ENCODE data around the gene DHCR24. TPM values are rescaled to one million over a fixed set of nuclear protein-coding genes. Genes with fewer than 3 reads are reported as not detected.

Gene DHCR24
- total RNA-seq, 3 donors from 2014 or later: 101 to 271 (median 197) TPM

DNA sequence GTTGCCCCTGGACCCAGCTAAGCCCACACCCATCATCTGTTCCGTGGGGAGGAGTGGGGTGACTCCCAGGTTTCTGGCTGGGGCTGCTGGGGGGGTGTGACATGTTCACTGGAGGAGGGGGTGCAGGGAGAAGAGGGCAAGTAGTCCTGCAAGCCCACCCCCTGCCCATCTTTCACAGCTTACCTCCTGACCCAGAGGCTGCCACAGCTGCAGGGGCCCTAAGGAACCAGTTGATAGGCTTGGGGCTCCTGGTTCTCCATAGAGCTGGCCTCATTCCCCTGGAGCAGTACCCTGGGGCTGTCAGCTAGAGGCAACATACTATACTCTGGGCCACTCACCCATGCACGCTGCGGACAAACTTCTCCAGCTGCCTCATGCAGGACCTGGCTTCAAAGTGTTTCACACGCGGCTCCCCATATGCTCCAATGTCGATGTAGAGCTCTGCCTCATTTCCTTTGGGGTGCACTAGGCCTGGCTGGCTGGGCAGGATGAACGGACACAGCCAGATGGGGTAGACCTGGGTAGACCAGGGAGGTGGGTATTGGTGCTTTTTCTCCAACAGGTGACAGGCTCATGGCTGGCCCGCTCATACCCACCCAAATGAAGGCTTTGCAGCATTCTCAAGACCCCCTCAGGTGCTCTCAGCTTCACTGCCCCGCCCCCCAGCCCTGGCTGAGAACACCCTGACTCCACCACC, 33.8 kb downstream of the DHCR24 start:
- intact Hi-C loops (cut with DNase I, micrococcal nuclease): no loop called here
- DNase-seq: no peak
- Histone ChIP-seq H3K4me3 (no peak overlapping the region), H3K9me3 (no peaks in the 10 kb centered on the region), H3K36me3 (ENCODE audit: low read depth) (no peaks in the 10 kb centered on the region), H3K4me1 (ENCODE audit: low read depth) (no peaks in the 10 kb centered on the region)
- TF ChIP-seq, protein P1, sequence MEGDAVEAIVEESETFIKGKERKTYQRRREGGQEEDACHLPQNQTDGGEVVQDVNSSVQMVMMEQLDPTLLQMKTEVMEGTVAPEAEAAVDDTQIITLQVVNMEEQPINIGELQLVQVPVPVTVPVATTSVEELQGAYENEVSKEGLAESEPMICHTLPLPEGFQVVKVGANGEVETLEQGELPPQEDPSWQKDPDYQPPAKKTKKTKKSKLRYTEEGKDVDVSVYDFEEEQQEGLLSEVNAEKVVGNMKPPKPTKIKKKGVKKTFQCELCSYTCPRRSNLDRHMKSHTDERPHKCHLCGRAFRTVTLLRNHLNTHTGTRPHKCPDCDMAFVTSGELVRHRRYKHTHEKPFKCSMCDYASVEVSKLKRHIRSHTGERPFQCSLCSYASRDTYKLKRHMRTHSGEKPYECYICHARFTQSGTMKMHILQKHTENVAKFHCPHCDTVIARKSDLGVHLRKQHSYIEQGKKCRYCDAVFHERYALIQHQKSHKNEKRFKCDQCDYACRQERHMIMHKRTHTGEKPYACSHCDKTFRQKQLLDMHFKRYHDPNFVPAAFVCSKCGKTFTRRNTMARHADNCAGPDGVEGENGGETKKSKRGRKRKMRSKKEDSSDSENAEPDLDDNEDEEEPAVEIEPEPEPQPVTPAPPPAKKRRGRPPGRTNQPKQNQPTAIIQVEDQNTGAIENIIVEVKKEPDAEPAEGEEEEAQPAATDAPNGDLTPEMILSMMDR (IDR thresholded peaks at IDR 0.05): no peak
- no peak for ATAC-seq

DNA sequence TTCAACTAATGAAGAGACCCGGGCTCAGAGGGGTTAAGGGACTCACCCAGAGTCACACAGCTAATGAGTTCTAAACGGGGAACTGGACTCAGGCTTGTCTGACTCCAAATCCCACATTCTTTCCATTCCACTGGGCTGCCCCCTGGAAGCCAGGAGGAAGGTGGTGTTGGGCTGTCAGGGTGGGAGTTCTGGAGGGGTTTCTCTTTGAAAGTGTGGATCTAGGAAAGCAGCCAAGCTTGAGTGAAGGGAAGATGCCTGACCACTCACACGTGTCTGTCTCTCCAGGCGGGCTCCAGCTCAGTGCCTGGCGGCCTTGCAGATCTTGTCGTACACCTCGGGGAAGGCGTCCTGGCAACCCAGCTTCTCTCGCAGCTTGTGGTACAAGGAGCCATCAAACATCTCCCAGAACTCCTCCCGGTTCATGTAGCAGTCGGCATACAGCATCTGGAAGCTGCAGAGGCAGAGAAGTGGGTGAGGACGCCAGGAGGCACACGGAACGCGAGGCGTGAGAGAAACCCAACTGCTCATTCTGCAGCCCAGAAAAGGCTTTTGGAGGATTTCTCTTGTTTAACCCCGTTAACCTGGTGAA, 35.0 kb downstream of the DHCR24 start:
- TF ChIP-seq, protein P1 (IDR thresholded peaks at IDR 0.05): no peak
- Histone ChIP-seq H3K4me1 (ENCODE audit: low read depth) (no peaks in the 10 kb centered on the region), H3K4me3 (no peak overlapping the region), H3K36me3 (ENCODE audit: low read depth) (no peaks in the 10 kb centered on the region), H3K9me3 (no peaks in the 10 kb centered on the region)
- intact Hi-C loops (cut with DNase I, micrococcal nuclease): no loop called here
- no peak for ATAC-seq
- no peak for DNase-seq

DNA sequence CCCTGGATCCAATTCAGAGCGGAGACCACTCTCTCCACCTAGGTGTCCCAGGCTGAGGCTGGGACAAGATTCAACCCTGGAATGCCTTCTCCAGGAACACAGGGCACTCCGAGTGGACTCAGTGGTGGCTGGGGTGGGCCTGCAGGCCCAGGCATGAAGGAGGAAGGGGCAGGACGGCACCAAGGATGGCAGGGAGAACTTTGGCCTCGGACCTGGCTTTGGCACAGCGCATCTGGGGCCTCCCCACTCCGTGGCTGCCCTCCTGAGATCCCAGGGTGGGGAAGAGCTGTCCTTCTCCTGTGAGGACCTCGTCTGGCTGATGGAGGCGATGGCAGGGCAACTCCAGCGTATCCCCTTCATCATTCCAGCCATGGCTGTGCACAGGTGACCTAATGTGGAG, 35.6 kb downstream of the DHCR24 start:
- intact Hi-C loops (cut with DNase I, micrococcal nuclease): no loop called here
- TF ChIP-seq, protein P1 (IDR thresholded peaks at IDR 0.05): no peak
- Histone ChIP-seq H3K9me3 (no peaks in the 10 kb centered on the region), H3K4me3 (no peak overlapping the region), H3K4me1 (ENCODE audit: low read depth) (no peaks in the 10 kb centered on the region), H3K36me3 (ENCODE audit: low read depth) (no peaks in the 10 kb centered on the region)
- ATAC-seq: no peak
- DNase-seq: no peak

DNA sequence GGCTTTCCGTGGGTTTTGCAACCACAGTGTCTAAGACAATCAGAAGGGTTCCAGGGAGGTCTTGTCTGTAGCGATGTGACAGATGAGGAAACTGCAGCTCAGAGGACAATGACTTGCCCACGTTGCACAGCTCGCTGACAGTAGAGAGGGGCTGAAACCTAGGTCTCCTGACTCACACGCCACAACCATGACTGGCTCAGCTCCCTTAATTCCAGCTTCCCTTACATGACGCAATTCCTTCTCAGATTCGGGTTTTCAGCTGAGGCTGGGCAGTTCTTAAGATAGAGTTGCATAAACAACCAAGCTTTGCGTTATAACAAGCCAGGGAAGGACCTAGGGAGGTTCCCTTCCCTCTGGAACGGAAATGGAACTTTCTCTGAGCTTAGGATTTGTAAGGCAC, 36.3 kb downstream of the DHCR24 start:
- DNase-seq (no peak), ATAC-seq (peak; percentile 38)
- Histone ChIP-seq H3K36me3 (ENCODE audit: low read depth) (no peaks in the 10 kb centered on the region), H3K4me1 (ENCODE audit: low read depth) (no peaks in the 10 kb centered on the region), H3K9me3 (no peaks in the 10 kb centered on the region), H3K4me3 (no peak overlapping the region)
- TF ChIP-seq, protein P1 (IDR thresholded peaks at IDR 0.05): no peak
- intact Hi-C loops (cut with DNase I, micrococcal nuclease): no loop called here

DNA sequence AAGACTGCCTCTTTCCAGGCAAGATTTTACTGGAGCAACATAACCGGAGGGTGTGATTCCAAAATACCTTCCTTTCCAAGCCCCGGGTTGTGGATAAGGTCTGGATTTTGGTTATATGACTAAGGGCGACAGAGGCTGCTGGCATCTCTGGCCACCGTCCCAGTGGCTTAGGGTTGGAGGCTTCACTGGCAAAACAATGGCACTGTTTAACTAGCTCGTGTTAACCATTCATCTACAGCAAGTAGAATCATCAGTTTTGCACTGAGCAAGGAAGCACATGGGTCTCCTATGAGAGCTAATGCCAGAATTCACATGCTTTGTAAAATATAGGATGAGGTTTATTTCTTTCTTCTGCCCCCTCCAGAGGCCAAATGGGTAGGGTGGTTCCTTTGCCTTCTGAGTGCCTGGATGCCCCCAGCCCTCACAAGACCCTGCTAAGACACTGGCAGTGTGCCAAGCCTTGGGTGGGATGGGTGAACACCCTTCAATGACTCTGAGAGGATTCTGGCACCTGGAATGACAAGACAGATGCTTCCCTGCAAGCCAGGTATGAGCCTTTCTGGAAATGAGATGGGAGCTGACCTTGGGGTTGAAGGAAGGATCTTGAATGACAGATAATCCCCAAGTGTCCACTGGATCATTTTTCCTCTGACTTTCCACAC, 36.8 kb downstream of the DHCR24 start:
- no peaks in the 10 kb centered on the region for H3K4me1 ChIP-seq (ENCODE audit: low read depth)
- ATAC-seq (no peak), DNase-seq (no peak)
- H3K9me3 ChIP-seq: no peaks in the 10 kb centered on the region
- no peak overlapping the region for H3K4me3 ChIP-seq
- no peaks in the 10 kb centered on the region for H3K36me3 ChIP-seq (ENCODE audit: low read depth)
- intact Hi-C loops (cut with DNase I, micrococcal nuclease): no loop called here
- TF ChIP-seq, protein P1 (IDR thresholded peaks at IDR 0.05): no peak
